ENCODE measurements around the gene ATG2A. TPM values are rescaled to one million over a fixed set of nuclear protein-coding genes. Genes with fewer than 3 reads are reported as not detected.
A peak's percentile ranks its signal among the peaks of the same experiment; 100 is the strongest.

Gene ATG2A
- polyA plus RNA-seq, 2 donors = 10.4 to 11.4 TPM

DNA sequence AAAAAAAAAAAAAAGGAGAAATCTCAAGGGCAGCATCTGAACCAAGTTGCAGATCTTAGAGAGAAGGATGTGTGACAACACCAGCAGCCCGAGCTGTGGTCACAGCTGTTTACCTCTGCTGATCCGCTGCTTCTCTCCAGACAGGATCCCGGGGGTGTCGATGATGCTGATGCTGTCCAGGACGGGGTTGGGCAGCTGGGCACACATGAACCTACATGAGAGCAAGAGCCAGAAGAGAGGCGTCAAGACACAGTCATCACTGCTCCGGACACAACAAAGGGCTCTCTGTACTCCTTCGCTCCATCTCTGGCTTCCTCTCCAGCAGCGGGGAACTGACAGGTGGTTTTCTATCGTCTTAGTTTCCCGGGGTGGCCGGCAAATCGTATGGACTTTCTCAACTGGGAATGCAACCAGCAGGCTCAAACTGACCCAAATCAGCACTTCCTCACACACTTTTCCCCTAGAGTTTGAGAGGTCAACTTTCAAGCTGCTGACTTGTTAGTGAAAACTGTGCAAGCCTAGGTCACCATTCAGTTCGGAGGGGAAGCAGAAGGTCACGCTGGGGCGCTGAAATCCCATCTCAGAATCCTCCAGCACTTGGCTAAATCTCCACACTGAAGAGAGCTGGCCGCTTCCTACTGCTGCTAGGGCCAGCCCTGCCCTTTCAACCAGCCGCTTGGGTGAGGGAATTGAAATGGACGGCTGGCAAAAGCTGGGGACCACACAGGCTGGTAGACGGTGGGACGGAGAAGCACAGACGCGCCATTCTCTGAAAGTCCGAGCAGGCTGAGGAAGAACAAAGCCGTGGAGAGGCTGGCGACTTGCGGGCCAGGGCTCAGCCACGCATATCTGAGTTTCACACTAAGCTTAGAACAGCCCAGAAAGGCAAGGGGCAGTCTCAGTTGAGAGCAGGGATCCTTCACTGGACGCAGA is 42.4 kb downstream of the ATG2A start:
- peaks cover 4 to 25% of the 10 kb centered on the region in 2 donors for H3K36me3 ChIP-seq (ENCODE audit: control insufficient read depth in 2 of 2, insufficient read depth in 2 of 2, low read length in 1 of 2)
- WGBS, 2 donors = 76 to 78% methylated on average over 29 of the region's 29 CpGs
- no peaks in the 10 kb centered on the region for H3K9me3 ChIP-seq (ENCODE audit: control insufficient read depth in 2 of 2, insufficient read depth in 1 of 2, low read depth in 1 of 2, low read length in 1 of 2)
- H3K4me1 ChIP-seq (ENCODE audit: control insufficient read depth in 2 of 2, insufficient read depth in 2 of 2, low read length in 1 of 2) = peaks cover 13 to 40% of the 10 kb centered on the region in 2 donors
- H3K27ac ChIP-seq (ENCODE audit: low read depth in 2 of 2, low read length in 1 of 2) = peak overlapping the region; percentile 29 to 64
- H3K4me3 ChIP-seq (ENCODE audit: low read depth in 1 of 2, low read length in 2 of 2) = no peak overlapping the region
- H3K27me3 ChIP-seq (ENCODE audit: control insufficient read depth in 1 of 2, insufficient read depth in 2 of 2, low read length in 2 of 2) = no peaks in the 10 kb centered on the region

DNA sequence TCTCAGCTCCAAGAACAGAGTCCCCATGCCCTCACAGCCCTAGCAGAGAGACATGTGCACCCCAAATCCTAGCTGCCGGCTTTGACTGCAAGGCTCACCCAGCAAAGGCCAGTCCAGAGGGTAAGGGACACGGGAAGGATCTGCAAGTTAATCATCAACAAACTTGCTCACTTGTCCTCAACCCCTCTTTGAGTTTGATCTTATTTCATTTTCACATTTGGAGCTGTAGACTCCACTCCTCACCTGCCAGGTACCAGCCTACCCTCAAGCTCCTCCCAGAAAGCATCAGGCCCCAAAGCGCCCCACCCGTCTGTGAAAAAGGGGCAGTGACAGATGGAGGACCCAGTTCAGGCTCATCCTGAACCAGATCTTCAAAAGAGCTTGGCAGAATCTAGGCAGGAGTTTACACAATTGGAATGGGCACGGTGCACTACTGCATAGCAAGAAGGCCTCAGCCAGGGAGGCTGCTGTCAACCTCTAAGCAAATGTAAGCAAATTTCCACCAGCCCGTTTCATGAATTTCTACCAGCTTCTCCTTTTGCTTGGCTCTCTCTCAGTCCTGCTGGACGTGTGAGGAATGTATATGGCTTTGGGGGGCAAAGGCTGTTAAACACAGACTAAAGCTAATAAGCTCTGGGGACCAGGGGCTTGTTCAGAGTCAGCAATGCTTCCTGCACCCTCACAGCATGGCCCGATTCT is 44.1 kb downstream of the ATG2A start:
- peaks cover 14 to 52% of the 10 kb centered on the region in 2 donors for H3K4me1 ChIP-seq (ENCODE audit: control insufficient read depth in 2 of 2, insufficient read depth in 2 of 2, low read length in 1 of 2)
- H3K4me3 ChIP-seq (ENCODE audit: low read depth in 1 of 2, low read length in 2 of 2) = no peak overlapping the region
- H3K27ac ChIP-seq (ENCODE audit: low read depth in 2 of 2, low read length in 1 of 2) = peak overlapping the region in 1 of 2 donors; percentile 52
- 60 to 68% methylated on average over 8 of the region's 8 CpGs for WGBS, 2 donors
- peaks cover 4 to 26% of the 10 kb centered on the region in 2 donors for H3K36me3 ChIP-seq (ENCODE audit: control insufficient read depth in 2 of 2, insufficient read depth in 2 of 2, low read length in 1 of 2)
- H3K9me3 ChIP-seq (ENCODE audit: control insufficient read depth in 2 of 2, insufficient read depth in 1 of 2, low read depth in 1 of 2, low read length in 1 of 2) = no peaks in the 10 kb centered on the region
- no peaks in the 10 kb centered on the region for H3K27me3 ChIP-seq (ENCODE audit: control insufficient read depth in 1 of 2, insufficient read depth in 2 of 2, low read length in 2 of 2)

GRCh38 chr11:64871492-64871891 is 45.5 kb downstream of the ATG2A start:
- Histone ChIP-seq H3K4me1 (ENCODE audit: control insufficient read depth in 2 of 2, insufficient read depth in 2 of 2, low read length in 1 of 2) (peaks cover 14 to 42% of the 10 kb centered on the region in 2 donors), H3K9me3 (ENCODE audit: control insufficient read depth in 2 of 2, insufficient read depth in 1 of 2, low read depth in 1 of 2, low read length in 1 of 2) (no peaks in the 10 kb centered on the region), H3K27ac (ENCODE audit: low read depth in 2 of 2, low read length in 1 of 2) (peak overlapping the region; percentile 25 to 66), H3K4me3 (ENCODE audit: low read depth in 1 of 2, low read length in 2 of 2) (no peak overlapping the region), H3K36me3 (ENCODE audit: control insufficient read depth in 2 of 2, insufficient read depth in 2 of 2, low read length in 1 of 2) (peaks cover 4 to 29% of the 10 kb centered on the region in 2 donors), H3K27me3 (ENCODE audit: control insufficient read depth in 1 of 2, insufficient read depth in 2 of 2, low read length in 2 of 2) (no peaks in the 10 kb centered on the region)
- 43 to 62% methylated on average over 3 of the region's 3 CpGs for WGBS, 2 donors

DNA sequence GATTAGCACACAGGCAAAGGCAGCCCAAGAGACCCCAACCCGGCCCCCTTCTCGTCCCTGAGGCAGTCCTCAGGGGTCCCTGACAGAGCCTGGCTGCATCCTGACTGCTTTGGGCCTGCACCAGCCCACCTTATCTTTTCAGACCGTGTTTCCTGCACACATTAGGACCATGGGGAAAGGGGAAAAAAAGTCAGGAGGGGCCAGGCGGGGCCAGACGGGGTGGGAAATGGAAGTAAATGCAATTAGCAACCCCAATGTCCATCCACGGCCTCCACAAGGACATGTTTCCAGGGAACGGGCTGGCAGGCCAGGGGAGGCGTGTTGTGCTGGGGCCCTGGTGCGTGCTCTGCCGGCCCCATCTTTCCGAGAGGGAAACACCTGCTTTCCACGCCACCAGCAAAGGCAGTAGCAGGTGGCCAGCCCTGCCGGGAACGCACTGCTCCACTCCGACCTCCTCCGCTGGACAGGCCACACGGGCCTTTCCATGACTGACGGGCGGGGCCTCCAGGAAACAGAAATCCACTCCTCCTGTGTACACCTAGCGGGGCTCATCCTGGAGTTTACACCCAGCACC is 46.0 kb downstream of the ATG2A start:
- H3K36me3 ChIP-seq (ENCODE audit: control insufficient read depth in 2 of 2, insufficient read depth in 2 of 2, low read length in 1 of 2) = peaks cover 4 to 29% of the 10 kb centered on the region in 2 donors
- peaks cover 14 to 42% of the 10 kb centered on the region in 2 donors for H3K4me1 ChIP-seq (ENCODE audit: control insufficient read depth in 2 of 2, insufficient read depth in 2 of 2, low read length in 1 of 2)
- H3K27me3 ChIP-seq (ENCODE audit: control insufficient read depth in 1 of 2, insufficient read depth in 2 of 2, low read length in 2 of 2) = no peaks in the 10 kb centered on the region
- 57 to 64% methylated on average over 20 of the region's 20 CpGs for WGBS, 2 donors
- H3K9me3 ChIP-seq (ENCODE audit: control insufficient read depth in 2 of 2, insufficient read depth in 1 of 2, low read depth in 1 of 2, low read length in 1 of 2) = no peaks in the 10 kb centered on the region
- H3K27ac ChIP-seq (ENCODE audit: low read depth in 2 of 2, low read length in 1 of 2) = peak overlapping the region; percentile 82 to 90
- no peak overlapping the region for H3K4me3 ChIP-seq (ENCODE audit: low read depth in 1 of 2, low read length in 2 of 2)

DNA sequence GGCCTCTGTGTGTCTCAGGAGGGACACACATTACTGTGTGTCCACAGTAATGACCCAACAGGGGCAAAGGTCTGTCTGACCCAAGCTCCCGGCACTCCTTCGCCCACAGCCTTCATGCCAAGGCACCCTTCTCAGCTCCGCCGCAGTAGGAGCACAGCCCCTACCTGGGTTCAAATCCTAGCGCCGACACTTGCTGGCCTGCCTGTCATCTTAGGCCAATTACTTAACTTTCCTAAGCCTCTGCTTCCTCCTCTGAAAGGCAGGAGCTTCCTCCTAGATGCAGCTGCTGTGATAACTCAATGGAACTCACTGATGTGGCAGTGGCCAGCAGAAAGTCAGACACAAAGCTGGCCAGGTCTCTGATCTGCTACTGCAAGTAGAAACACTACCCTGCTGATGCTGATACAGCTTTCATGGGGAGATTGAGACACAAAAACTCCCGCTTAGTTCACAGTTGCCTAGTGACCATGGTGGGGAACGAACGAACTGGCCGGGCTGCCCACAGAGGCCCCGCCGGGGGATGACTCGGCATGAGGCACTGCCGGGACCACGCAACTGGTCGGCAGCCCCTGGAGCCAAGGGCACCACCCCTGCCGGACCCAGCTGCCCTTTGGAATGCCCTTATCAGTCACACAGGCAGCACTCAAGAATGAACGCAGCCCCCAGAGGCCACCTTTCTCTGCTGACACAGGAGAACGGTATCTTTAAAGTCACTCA is 46.7 kb downstream of the ATG2A start:
- H3K27ac ChIP-seq (ENCODE audit: low read depth in 2 of 2, low read length in 1 of 2) = peak overlapping the region; percentile 82 to 90
- H3K4me3 ChIP-seq (ENCODE audit: low read depth in 1 of 2, low read length in 2 of 2) = no peak overlapping the region
- 45 to 46% methylated on average over 19 of the region's 19 CpGs for WGBS, 2 donors
- H3K27me3 ChIP-seq (ENCODE audit: control insufficient read depth in 1 of 2, insufficient read depth in 2 of 2, low read length in 2 of 2) = no peaks in the 10 kb centered on the region
- H3K4me1 ChIP-seq (ENCODE audit: control insufficient read depth in 2 of 2, insufficient read depth in 2 of 2, low read length in 1 of 2) = peaks cover 14 to 43% of the 10 kb centered on the region in 2 donors
- no peaks in the 10 kb centered on the region for H3K9me3 ChIP-seq (ENCODE audit: control insufficient read depth in 2 of 2, insufficient read depth in 1 of 2, low read depth in 1 of 2, low read length in 1 of 2)
- peaks cover 4 to 29% of the 10 kb centered on the region in 2 donors for H3K36me3 ChIP-seq (ENCODE audit: control insufficient read depth in 2 of 2, insufficient read depth in 2 of 2, low read length in 1 of 2)

GRCh38 chr11:64869571-64870175 is 47.3 kb downstream of the ATG2A start:
- Histone ChIP-seq H3K4me1 (ENCODE audit: control insufficient read depth in 2 of 2, insufficient read depth in 2 of 2, low read length in 1 of 2) (peaks cover 19 to 48% of the 10 kb centered on the region in 2 donors), H3K36me3 (ENCODE audit: control insufficient read depth in 2 of 2, insufficient read depth in 2 of 2, low read length in 1 of 2) (peaks cover 4 to 27% of the 10 kb centered on the region in 2 donors), H3K4me3 (ENCODE audit: low read depth in 1 of 2, low read length in 2 of 2) (no peak overlapping the region), H3K27me3 (ENCODE audit: control insufficient read depth in 1 of 2, insufficient read depth in 2 of 2, low read length in 2 of 2) (no peaks in the 10 kb centered on the region), H3K9me3 (ENCODE audit: control insufficient read depth in 2 of 2, insufficient read depth in 1 of 2, low read depth in 1 of 2, low read length in 1 of 2) (no peaks in the 10 kb centered on the region), H3K27ac (ENCODE audit: low read depth in 2 of 2, low read length in 1 of 2) (peak overlapping the region; percentile 82 to 90)
- WGBS, 2 donors = 51 to 57% methylated on average over 9 of the region's 9 CpGs

GRCh38 chr11:64868904-64869570 is 48.0 kb downstream of the ATG2A start:
- H3K36me3 ChIP-seq (ENCODE audit: control insufficient read depth in 2 of 2, insufficient read depth in 2 of 2, low read length in 1 of 2) = peaks cover 4 to 25% of the 10 kb centered on the region in 2 donors
- peak overlapping the region; percentile 82 to 90 for H3K27ac ChIP-seq (ENCODE audit: low read depth in 2 of 2, low read length in 1 of 2)
- no peaks in the 10 kb centered on the region for H3K27me3 ChIP-seq (ENCODE audit: control insufficient read depth in 1 of 2, insufficient read depth in 2 of 2, low read length in 2 of 2)
- no peaks in the 10 kb centered on the region for H3K9me3 ChIP-seq (ENCODE audit: control insufficient read depth in 2 of 2, insufficient read depth in 1 of 2, low read depth in 1 of 2, low read length in 1 of 2)
- 24 to 50% methylated on average over 21 of the region's 21 CpGs for WGBS, 2 donors
- peak overlapping the region in 1 of 2 donors; percentile 19 for H3K4me3 ChIP-seq (ENCODE audit: low read depth in 1 of 2, low read length in 2 of 2)
- peaks cover 20 to 52% of the 10 kb centered on the region in 2 donors for H3K4me1 ChIP-seq (ENCODE audit: control insufficient read depth in 2 of 2, insufficient read depth in 2 of 2, low read length in 1 of 2)

GRCh38 chr11:64867748-64868462 is 49.1 kb downstream of the ATG2A start:
- Histone ChIP-seq H3K4me3 (ENCODE audit: low read depth in 1 of 2, low read length in 2 of 2) (no peak overlapping the region), H3K27ac (ENCODE audit: low read depth in 2 of 2, low read length in 1 of 2) (peak overlapping the region; percentile 82 to 90)
- WGBS, 2 donors = 56 to 58% methylated on average over 28 of the region's 28 CpGs

More at GRCh38 chr11:64867748-64868462, 49.1 kb downstream of the ATG2A start:
- H3K36me3 ChIP-seq (ENCODE audit: control insufficient read depth in 2 of 2, insufficient read depth in 2 of 2, low read length in 1 of 2) = peaks cover 4 to 20% of the 10 kb centered on the region in 2 donors
- H3K27me3 ChIP-seq (ENCODE audit: control insufficient read depth in 1 of 2, insufficient read depth in 2 of 2, low read length in 2 of 2) = no peaks in the 10 kb centered on the region
- H3K9me3 ChIP-seq (ENCODE audit: control insufficient read depth in 2 of 2, insufficient read depth in 1 of 2, low read depth in 1 of 2, low read length in 1 of 2) = no peaks in the 10 kb centered on the region
- peaks cover 29 to 63% of the 10 kb centered on the region in 2 donors for H3K4me1 ChIP-seq (ENCODE audit: control insufficient read depth in 2 of 2, insufficient read depth in 2 of 2, low read length in 1 of 2)
